Upper lobe of left lung (tissue), 6 donors: ENCODE measurements around the gene CDPF1. TPM values are rescaled to one million over a fixed set of nuclear protein-coding genes. Genes with fewer than 3 reads are reported as not detected.

ENCODE experiments used
- ATAC-seq, 2 donors: fragments of 200-7000 bp; cut with Tn5 transposase; one replicate each; pipeline ENCODE4 v1.9.1; 2022; ENCODE audit warnings: mild to moderate bottlenecking in 2 of 2, moderate library complexity in 2 of 2; ENCODE audit not compliant: low FRiP score in 2 of 2
- DNase-seq, 2 donors: peaks; one replicate each; pipeline ENCODE4 v3.0.0-alpha.2; 2019 to 2020
- H3K27ac ChIP-seq, 4 donors: fragments of 200-600 bp; sonication (generic); one replicate each; pipeline ENCODE4 v1.5.1; 2016 to 2019
- H3K27me3 ChIP-seq, 4 donors: fragments of 200-600 bp; sonication (generic); one replicate each; pipeline ENCODE4 v1.5.1; 2017 to 2019
- H3K36me3 ChIP-seq, 4 donors: fragments of 200-600 bp; sonication (generic); one replicate each; pipeline ENCODE4 v1.5.1; 2016 to 2019
- H3K4me1 ChIP-seq, 4 donors: fragments of 200-600 bp; sonication (generic); one replicate each; pipeline ENCODE4 v1.5.1; 2018 to 2019
- H3K4me3 ChIP-seq, 4 donors: fragments of 200-600 bp; sonication (generic); one replicate each; pipeline ENCODE4 v1.5.1; 2017 to 2019; ENCODE audit warnings: mild to moderate bottlenecking in 2 of 4, moderate library complexity in 1 of 4
- H3K9me3 ChIP-seq, 4 donors: fragments of 200-600 bp; sonication (generic); one replicate each; pipeline ENCODE4 v1.5.1; 2018 to 2019
- CTCF ChIP-seq, 6 experiments: fragments of 450-650 bp in 4 of 6; fragments of 200-600 bp in 2 of 6; sonication (generic) in 2 of 6; IDR thresholded peaks; one replicate each; pipeline ENCODE4 v1.5.1; 2016 to 2019; ENCODE audit warnings: antibody characterized with exemption in 6 of 6
- EP300 ChIP-seq, 4 donors: sonication (generic); formaldehyde crosslinking; IDR thresholded peaks; one replicate each; pipeline ENCODE4 v1.5.1; 2017; ENCODE audit warnings: antibody characterized with exemption in 4 of 4, control low read depth in 2 of 4
- POLR2A ChIP-seq, 4 donors: fragments of 450-650 bp; IDR thresholded peaks; one replicate each; pipeline ENCODE4 v1.5.1; 2016 to 2017; ENCODE audit warnings: antibody characterized with exemption in 4 of 4, mild to moderate bottlenecking in 2 of 4
- POLR2AphosphoS5 ChIP-seq, 2 donors: sonication (generic); formaldehyde crosslinking; IDR thresholded peaks; one replicate each; pipeline ENCODE4 v1.5.1; 2017; ENCODE audit warnings: antibody characterized with exemption in 2 of 2
- WGBS, 2 donors: methylation state at CpG; one replicate each; pipeline ENCODE4 v1.1.5; 2017 to 2018; 5-methylcytosine and 5-hydroxymethylcytosine counted together
- total RNA-seq, 6 donors: library from RNA; depleted of rRNA in 4 of 6; stranded (reverse); fragments of >200 nt in 4 of 6; gene quantifications; one replicate each; pipeline versions ENCODE4 v1.1.0 to v1.2.1, GENCODE V29; 2016 to 2021
- donor health status: DM: no; HTN: no; CAD: no; lungs with moderate emphysema.
- donor health status: DM: no; HTN: yes; CAD: no; lungs with severe emphysema.

CDPF1 gene
- total RNA-seq, 6 donors from 2014 or later: 6.8 to 22.9 (median 11.2) TPM

GRCh38 chr22:46240506-46240905 lies 9.6 kb downstream of the CDPF1 start:
- Histone ChIP-seq H3K27me3 (no peaks in the 10 kb centered on the region), H3K4me1 (peaks cover 0 to 3% (median 0%) of the 10 kb centered on the region in 4 donors), H3K36me3 (peaks cover 8 to 49% (median 22%) of the 10 kb centered on the region in 4 donors), H3K4me3 (no peak overlapping the region), H3K9me3 (no peaks in the 10 kb centered on the region), H3K27ac (no peak overlapping the region)
- WGBS, 2 donors: 79 to 90% methylated on average over 6 of the region's 6 CpGs
- DNase-seq (no peak), ATAC-seq (no peak)
- no peak for TF ChIP-seq POLR2AphosphoS5 (IDR thresholded peaks at IDR 0.05)
- no peak for TF ChIP-seq CTCF (IDR thresholded peaks at IDR 0.05)
- no peak for TF ChIP-seq EP300 (IDR thresholded peaks at IDR 0.05)
- TF ChIP-seq POLR2A (IDR thresholded peaks at IDR 0.05): no peak

- no peak for DNase-seq
- Histone ChIP-seq H3K9me3 (no peaks in the 10 kb centered on the region), H3K27me3 (no peaks in the 10 kb centered on the region), H3K4me3 (no peak overlapping the region), H3K36me3 (peaks cover 8 to 53% (median 24%) of the 10 kb centered on the region in 4 donors), H3K27ac (no peak overlapping the region), H3K4me1 (no peaks in the 10 kb centered on the region)
- TF ChIP-seq POLR2AphosphoS5 (IDR thresholded peaks at IDR 0.05): no peak
- no peak for TF ChIP-seq CTCF (IDR thresholded peaks at IDR 0.05)
- TF ChIP-seq POLR2A (IDR thresholded peaks at IDR 0.05): no peak
- no peak for TF ChIP-seq EP300 (IDR thresholded peaks at IDR 0.05)
- no peak for ATAC-seq
- 82 to 94% methylated on average over 2 of the region's 2 CpGs for WGBS, 2 donors
These were observed 10.0 kb downstream of the CDPF1 start for GRCh38 chr22:46240073-46240472.

GRCh38 chr22:46239261-46240048 lies 10.6 kb downstream of the CDPF1 start:
- Histone ChIP-seq H3K36me3 (peaks cover 5 to 48% (median 21%) of the 10 kb centered on the region in 4 donors), H3K9me3 (no peaks in the 10 kb centered on the region), H3K4me1 (no peaks in the 10 kb centered on the region), H3K4me3 (no peak overlapping the region), H3K27ac (no peak overlapping the region), H3K27me3 (no peaks in the 10 kb centered on the region)
- ATAC-seq (no peak), DNase-seq (no peak)
- TF ChIP-seq EP300 (IDR thresholded peaks at IDR 0.05) (no peak), POLR2AphosphoS5 (IDR thresholded peaks at IDR 0.05) (no peak), CTCF (IDR thresholded peaks at IDR 0.05) (no peak), POLR2A (IDR thresholded peaks at IDR 0.05) (no peak)
- 65 to 82% methylated on average over 20 of the region's 20 CpGs for WGBS, 2 donors

GRCh38 chr22:46238541-46238940 lies 11.6 kb downstream of the CDPF1 start:
- H3K27me3 ChIP-seq: no peaks in the 10 kb centered on the region
- H3K4me1 ChIP-seq: no peaks in the 10 kb centered on the region
- H3K9me3 ChIP-seq: no peaks in the 10 kb centered on the region
- no peak for TF ChIP-seq POLR2AphosphoS5 (IDR thresholded peaks at IDR 0.05)
- TF ChIP-seq POLR2A (IDR thresholded peaks at IDR 0.05): no peak
- TF ChIP-seq CTCF (IDR thresholded peaks at IDR 0.05): no peak
- TF ChIP-seq EP300 (IDR thresholded peaks at IDR 0.05): no peak
- DNase-seq: no peak
- peaks cover 0 to 39% (median 18%) of the 10 kb centered on the region in 4 donors for H3K36me3 ChIP-seq
- no peak overlapping the region for H3K27ac ChIP-seq
- no peak overlapping the region for H3K4me3 ChIP-seq
- WGBS, 2 donors: 89 to 94% methylated on average over 16 of the region's 16 CpGs
- no peak for ATAC-seq
